ENCODE measurements around the gene SLC31A1.

Gene SLC31A1

DNA sequence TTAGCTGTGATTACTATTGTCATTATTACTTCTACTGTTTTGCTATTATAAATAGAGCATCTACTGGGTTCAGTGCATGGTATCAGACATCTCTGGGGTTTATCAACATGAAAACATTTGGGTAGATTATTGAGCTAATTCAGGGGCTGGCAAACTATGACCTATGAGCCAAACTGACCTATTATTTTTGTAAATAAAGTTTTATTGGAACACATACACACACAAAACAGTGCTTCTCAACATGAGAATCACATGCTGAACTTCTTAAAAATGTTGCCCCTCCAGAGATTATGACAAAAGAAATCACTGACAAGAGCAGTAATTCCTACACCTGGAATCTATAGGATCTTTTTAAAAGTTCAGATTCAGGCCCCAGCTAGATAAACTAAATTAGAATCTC, 40.2 kb upstream of the SLC31A1 start:
- ChIA-PET POLR2A (no interaction called here), CTCF (interaction anchor here (0.7 to 1.6 kb wide), 2 partner anchors 14 to 42 kb away, joined by 3 read pairs; no protein-coding TSS in a partner anchor)
- no peak for DNase-seq (ENCODE audit: low read depth, low spot score)
- no peak overlapping the region for H3K4me3 ChIP-seq (ENCODE audit: low read depth, low read length)
- TF ChIP-seq CTCF (IDR thresholded peaks at IDR 0.05; ENCODE audit: insufficient read depth, low read length, missing control alignments): no peak

- POLR2A ChIA-PET: no interaction called here
- no peak for DNase-seq (ENCODE audit: low read depth, low spot score)
- TF ChIP-seq CTCF (IDR thresholded peaks at IDR 0.05; ENCODE audit: insufficient read depth, low read length, missing control alignments): no peak
- CTCF ChIA-PET: no interaction called here
- no peak overlapping the region for H3K4me3 ChIP-seq (ENCODE audit: low read depth, low read length)
Measured at GRCh38 chr9:113183956-113184488, 37.3 kb upstream of the SLC31A1 start.

DNA sequence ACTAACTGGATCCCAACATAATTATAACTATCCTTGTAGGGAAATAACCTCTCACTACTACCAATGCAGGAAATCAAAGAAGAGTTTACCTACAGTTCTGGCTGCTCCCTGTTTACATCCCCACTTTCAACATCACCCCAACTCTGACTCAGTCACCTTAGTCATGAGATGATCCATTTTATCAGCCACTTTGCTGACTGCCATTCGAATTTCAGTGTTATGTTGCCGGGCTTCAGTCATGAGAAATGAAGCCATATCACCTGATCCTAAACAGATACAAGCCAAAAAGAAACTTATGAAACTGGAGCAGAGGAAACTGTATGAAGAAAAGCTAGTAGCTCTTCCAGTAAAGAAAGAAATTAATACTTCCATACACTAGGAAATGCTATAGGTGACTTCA, 36.8 kb upstream of the SLC31A1 start:
- DNase-seq (ENCODE audit: low read depth, low spot score): no peak
- ChIA-PET CTCF (interaction anchor here (1.2 kb wide), 1 partner anchor 10 kb away, joined by 4 read pairs; no protein-coding TSS in a partner anchor), POLR2A (no interaction called here)
- no peak overlapping the region for H3K4me3 ChIP-seq (ENCODE audit: low read depth, low read length)
- no peak for TF ChIP-seq CTCF (IDR thresholded peaks at IDR 0.05; ENCODE audit: insufficient read depth, low read length, missing control alignments)

DNA sequence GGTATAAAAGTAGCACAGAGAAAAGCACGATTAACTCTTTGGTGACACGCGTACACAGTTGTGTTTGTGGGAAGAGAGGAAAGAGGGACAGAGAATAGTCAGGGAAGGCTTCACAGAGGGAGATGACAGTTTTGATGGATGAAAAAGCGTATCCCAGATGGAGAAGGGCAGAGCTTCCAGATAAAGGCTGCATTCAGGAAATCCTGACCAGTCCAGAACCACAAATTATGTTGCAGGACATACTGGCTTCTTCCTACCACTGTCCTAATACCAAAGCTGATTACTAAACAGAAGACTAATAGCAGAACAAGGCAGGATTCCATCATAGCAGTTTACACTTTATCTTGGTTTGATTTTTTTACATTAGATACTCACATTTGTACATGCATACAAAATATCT, 36.1 kb upstream of the SLC31A1 start:
- TF ChIP-seq CTCF (IDR thresholded peaks at IDR 0.05; ENCODE audit: insufficient read depth, low read length, missing control alignments): no peak
- no peak for DNase-seq (ENCODE audit: low read depth, low spot score)
- ChIA-PET POLR2A (no interaction called here), CTCF (interaction anchor here (1.2 kb wide), 1 partner anchor 10 kb away, joined by 4 read pairs; no protein-coding TSS in a partner anchor)
- H3K4me3 ChIP-seq (ENCODE audit: low read depth, low read length): no peak overlapping the region

GRCh38 chr9:113186137-113186755, 35.1 kb upstream of the SLC31A1 start:
- no peak for DNase-seq (ENCODE audit: low read depth, low spot score)
- POLR2A ChIA-PET: no interaction called here
- no peak for TF ChIP-seq CTCF (IDR thresholded peaks at IDR 0.05; ENCODE audit: insufficient read depth, low read length, missing control alignments)
- no peak overlapping the region for H3K4me3 ChIP-seq (ENCODE audit: low read depth, low read length)
- CTCF ChIA-PET: interaction anchor here (0.7 to 1.8 kb wide), 3 partner anchors 8 to 15 kb away, joined by 3 to 4 read pairs (median 3); no protein-coding TSS in a partner anchor

DNA sequence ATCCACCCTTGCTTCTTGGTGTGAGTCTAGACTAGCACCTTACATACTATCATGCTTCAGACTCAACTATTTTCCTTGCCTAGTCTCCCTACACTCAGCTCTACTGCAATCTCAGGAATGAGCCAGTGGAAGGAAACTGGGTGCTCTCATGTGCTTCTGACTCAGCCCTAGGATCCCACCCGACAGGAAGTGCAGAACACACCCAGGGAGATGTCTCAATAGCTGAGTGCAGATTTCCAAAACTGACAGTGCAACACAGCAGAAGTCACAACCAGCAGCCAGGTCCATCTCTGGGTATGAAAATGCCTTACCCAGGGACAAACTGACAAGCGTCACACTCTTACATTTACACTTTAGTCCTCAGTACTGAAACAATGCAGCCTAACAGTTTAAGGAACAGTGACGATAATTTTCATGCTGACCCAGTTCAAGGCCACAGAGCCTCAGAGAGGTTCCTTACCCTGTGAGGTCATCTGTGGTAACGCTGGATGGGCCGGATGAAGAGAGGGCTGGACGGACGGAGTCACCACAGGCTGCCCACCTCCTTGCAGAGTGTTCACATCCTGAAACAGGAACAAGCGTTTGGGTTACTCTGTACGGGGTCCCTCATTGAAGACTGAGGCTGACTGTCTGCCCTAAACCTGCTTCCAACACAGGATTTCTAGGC, 33.3 kb upstream of the SLC31A1 start:
- CTCF ChIA-PET: interaction anchor here (1.8 kb wide), 1 partner anchor 9 kb away, joined by 4 read pairs; no protein-coding TSS in a partner anchor
- no peak for TF ChIP-seq CTCF (IDR thresholded peaks at IDR 0.05; ENCODE audit: insufficient read depth, low read length, missing control alignments)
- peak; percentile 81 for DNase-seq (ENCODE audit: low read depth, low spot score)
- H3K4me3 ChIP-seq (ENCODE audit: low read depth, low read length): no peak overlapping the region
- POLR2A ChIA-PET: interaction anchor here (0.6 kb wide), 1 partner anchor 14 kb away, joined by 3 read pairs; no protein-coding TSS in a partner anchor

Data from AG04449 (cell line).